Measurements from ENCODE around the gene RSPRY1.

GRCh38 chr16:57289391-57290257 lies 103.5 kb downstream of the RSPRY1 start:
- TF ChIP-seq CTCF (IDR thresholded peaks at IDR 0.05) (no peak), ZFX (IDR thresholded peaks at IDR 0.05; ENCODE audit: borderline replicate concordance) (no peak)
